HuH-7.5 (cell line): Measurements from ENCODE around the gene CDK5RAP2.
"Not testable (repeated sequence)": the region's sequence is repeated elsewhere in the genome, so short reads cannot be mapped to it uniquely, and the experiment has no call there.

Experiments used
- DNase-seq: peaks from one replicate; pipeline ENCODE4 v3.0.0; 2011; ENCODE audit warnings: low spot score

Gene CDK5RAP2

GRCh38 chr9:120580051-120580896 lies at the start of gene CDK5RAP2:
CDK5RAP2 (minus strand) TSS chr9:120580167; CDS start chr9:120579978, 189 bp downstream.
- DNase-seq = peak; percentile 75

GRCh38 chr9:120628925-120629497 lies 49.0 kb upstream of the CDK5RAP2 start:
- not testable (repeated sequence) for DNase-seq

GRCh38 chr9:120628207-120628924 lies 48.4 kb upstream of the CDK5RAP2 start:
- no peak for DNase-seq

DNA sequence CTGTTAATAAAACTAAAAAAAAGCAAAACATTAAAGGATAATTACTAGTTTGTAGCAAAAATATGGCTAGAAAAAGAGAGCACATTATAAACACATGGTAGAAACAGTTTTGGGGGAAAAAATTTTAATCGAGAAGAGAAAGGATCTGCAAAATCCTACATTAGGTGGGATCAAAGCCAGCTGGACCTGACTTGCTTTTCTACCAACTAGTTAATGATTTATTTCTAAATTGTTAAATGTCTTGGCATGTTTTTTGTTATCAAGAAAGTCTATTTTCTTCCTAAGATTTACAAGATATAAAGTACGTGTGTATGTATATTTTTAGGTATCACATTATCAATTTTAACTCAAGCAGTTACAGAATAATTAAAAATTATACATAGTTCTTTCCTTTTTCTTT lies 47.1 kb upstream of the CDK5RAP2 start:
- no peak for DNase-seq

GRCh38 chr9:120626512-120626911 lies 46.5 kb upstream of the CDK5RAP2 start:
- no peak for DNase-seq

- no peak for DNase-seq
Measured at GRCh38 chr9:120625222-120625621, 45.3 kb upstream of the CDK5RAP2 start.

DNA sequence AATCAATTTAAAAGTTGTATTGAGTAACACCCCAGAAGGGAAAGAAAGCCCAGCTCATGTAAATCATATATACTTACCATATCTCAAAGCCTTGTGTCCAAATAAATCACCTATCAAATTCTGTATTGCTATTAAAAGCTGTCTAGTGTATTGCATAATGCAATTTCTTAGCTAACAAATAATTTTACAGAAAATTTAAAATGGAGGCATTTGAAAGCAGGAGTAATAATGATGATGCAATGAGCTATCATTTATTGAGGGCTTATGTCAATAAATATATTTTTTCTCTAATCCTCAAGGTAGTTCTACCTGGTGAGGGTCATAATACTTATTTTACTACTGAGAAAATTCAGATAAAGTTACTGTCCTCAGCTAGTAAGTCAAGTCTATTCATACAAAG lies 42.8 kb upstream of the CDK5RAP2 start:
- no peak for DNase-seq

DNA sequence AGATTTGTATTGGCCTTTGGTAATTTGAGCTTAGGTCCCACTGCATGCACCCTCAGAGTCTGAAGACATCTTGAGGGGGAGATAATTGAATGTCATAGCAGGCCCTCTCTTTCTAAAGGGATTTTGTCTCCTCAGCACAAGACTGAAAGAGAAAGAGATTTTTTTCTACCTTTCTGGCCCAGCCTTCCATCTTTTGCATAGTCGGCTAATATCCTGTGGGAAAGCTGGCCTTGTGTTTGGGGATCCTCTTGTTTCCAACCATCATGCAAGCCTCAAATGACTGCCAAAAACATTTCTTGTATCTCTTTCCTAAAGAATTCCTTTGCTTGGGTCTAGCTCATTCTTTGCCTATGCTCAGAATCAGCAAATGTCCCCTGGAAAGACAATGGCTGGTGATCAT lies 42.0 kb upstream of the CDK5RAP2 start:
- DNase-seq = no peak

DNA sequence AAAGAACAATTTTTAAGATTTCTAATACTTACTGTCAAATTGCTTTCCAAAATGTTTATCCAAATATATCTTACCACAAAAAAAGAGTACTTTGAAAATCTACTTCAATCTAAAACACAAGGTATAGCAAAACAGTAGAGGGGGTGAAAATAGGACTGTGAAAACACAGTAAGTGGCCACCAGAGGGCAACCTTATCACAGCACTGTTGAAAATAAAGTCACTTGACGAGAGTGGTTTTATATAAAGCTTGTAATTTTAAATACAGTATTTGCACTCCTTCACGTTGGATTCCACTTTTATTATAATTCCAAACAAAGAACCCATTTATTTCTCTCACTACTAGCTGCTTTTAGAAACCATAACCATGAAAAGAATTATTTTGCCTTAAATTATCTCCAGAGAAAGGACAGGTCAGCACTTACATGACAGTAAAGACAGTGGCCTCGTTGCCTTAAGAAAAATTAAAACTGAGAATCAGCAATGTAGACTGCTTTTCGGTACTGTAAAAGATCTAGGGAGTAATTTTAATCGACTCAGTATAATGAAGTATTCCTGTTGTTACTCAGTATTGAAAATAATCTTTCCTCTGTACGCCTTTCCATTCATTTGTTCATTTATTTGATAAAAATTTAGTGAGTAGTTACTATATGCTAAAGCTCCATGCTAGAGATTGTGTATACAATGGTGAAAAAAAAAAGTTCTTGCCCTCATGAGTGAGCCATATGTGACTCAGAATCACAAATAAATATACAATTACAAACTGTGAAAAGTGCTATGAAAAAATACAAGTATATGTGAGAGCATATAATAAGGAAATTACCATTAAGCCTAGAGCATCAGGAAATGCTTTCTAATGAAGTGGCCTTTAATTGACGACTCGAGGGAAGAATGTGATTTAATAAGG lies 40.0 kb upstream of the CDK5RAP2 start:
- peak; percentile 54 for DNase-seq

DNA sequence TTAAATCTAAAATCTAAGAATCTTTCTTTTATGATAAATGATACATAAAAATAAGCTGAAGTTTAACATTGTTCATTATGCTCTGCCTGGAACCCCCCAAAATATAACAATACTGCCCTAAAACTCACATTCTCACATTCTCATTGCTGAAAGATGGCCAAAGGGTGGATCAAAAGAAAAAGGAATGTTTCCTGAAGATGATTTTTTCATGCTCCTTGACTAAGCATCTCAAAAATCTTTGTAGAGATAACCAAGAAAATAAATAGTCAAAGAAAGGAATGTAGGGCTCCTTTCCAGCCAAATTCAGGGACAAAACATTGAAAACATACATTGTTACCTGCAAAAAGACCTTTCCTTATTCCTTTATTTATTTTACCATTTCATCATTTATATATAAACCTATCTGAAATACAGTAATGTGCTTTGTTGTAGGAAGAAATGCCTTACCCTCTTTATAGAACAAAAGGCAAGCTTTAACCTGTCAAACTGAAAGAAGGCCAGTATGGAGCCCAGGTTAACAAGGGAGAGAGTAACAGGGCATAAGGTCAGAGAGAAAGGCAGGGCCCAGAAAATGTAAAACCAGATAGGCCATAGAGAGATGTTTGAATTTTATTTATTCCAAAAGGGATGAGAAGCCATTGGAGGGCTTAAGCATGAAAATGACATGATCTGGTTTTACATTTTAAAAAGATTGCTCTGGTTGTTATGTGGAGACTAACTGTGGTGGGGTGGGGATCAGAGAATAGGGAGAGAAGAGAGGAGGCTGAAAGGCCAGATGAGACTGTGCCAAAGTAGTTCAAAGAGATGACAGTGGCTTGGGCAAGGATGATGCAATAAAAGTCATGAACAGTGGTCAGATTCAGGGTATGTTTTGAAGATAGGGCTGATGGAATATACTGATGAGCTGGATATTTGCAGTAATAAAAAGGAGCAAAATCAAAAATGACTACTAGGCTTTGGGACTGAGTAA lies 37.3 kb upstream of the CDK5RAP2 start:
- DNase-seq = no peak

- DNase-seq = no peak
Measured at GRCh38 chr9:120612218-120612617, 32.3 kb upstream of the CDK5RAP2 start.

DNA sequence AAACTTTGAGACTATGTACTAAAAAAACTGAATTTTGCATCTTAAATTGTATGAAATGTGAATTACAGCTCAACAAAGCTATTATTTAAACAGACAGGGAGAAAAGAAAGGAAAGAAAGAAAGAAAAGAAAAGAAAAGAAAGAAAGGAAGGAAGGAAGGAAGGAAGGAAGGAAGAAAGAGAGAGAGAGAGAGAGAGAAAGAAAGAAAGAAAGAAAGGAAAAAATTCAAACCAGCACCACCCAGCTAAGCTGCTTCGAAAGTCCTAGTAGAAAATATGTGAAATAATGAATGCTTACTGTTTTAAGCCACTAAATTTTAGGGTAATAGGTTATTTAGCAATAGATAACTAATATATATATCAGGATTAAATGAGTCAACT lies 31.7 kb upstream of the CDK5RAP2 start:
- no peak for DNase-seq

DNA sequence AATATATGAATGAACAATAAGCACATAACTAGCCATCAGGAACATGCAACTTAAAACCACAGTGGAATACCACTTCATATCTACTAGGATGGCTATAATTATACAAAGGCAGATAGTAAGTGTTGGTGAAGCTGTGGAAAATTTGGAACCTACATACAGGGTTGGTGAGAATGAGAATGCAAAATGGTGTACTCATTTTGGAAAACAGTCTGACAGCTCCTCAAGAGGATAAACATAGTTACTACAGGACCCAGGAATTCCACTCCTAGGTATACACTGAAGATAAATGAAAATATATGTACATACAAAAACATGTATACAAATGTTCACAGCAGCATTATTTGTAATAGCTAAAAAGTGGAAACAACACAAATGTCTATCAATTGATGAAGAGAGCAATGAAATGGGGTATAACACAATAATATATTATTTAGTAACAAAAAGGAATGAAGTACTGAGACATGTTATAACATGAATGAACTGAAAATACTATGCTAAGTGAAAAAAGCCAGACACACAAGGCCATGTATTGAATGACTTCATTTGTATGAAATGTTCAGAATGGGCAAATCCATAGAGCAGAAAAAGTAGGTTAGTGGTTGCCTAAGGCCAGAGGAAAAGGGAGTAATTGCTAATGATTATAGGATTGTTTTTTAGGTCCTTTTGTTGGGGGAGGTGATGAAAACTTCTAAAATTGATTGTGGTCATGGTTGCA lies 31.2 kb upstream of the CDK5RAP2 start:
- no peak for DNase-seq

GRCh38 chr9:120609636-120610035 lies 29.7 kb upstream of the CDK5RAP2 start:
- no peak for DNase-seq

GRCh38 chr9:120608421-120608820 lies 28.5 kb upstream of the CDK5RAP2 start:
- no peak for DNase-seq

- no peak for DNase-seq
Measured at GRCh38 chr9:120603591-120603990, 23.6 kb upstream of the CDK5RAP2 start.

DNA sequence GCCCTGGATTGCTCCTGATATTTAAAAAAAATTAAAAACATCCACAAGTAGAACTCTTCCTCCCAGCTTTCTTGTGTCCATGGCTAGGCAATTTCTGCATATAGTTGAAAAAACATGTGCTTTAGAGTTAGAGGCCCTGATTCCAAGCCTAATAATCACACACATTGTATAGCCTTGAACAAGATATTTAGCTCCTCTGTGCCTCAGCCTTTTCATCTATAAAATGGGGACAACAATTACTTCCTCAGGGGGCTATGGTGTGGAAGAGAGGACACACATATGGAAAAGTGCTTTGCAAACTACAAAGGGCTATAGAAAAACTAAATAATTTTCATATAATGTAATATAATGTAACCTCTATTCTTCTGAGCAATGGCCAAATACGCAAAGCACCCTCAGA lies 23.0 kb upstream of the CDK5RAP2 start:
- DNase-seq = no peak

DNA sequence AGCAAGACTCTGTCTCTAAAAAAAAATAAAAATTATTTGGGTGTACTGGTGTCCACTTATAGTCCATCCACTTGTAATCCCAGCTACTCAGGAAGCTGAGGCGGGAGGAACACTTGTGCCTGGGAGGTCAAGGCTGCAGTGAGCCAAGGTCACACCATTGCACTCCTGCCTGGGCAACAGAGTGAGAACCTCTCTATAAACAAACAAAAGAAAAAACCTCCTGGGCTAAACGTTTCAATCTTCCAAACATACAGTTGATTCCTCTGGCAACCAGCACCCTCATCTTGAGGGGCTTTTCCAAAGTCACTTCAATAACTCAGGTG lies 13.9 kb upstream of the CDK5RAP2 start:
- DNase-seq = no peak

DNA sequence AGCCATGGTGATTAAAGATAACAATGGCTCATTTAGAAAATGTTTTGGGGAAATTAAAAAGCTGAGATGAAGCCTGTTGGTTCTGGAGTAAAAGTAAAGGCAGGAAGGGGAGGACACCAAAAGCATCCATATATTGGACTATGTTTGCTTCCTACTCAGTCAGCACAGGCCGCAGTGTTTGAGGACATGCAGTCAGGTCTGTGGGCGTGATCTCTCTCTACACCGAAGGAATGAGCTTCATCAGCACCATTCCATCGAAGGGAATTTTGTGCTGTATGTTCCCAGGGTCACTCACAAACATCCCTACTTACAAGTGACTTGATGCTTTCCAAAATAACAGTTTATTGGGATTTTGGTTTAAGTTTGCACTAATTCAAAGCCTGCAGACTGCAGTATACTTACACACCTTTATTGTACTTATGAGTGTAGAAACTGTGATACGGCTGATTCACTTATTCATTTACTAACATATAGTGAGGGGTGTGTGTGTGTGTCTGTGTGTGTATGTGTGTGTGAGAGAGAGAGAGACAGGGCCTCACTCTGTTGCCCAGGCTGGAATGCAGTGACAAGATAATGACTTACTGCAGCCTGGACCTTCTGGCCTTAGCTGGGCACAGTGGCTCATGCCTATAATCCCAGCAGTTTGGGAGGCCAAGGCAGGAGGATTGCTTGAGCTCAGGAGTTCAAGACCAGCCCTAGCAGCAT lies 13.4 kb upstream of the CDK5RAP2 start:
- no peak for DNase-seq

- no peak for DNase-seq
Measured at GRCh38 chr9:120592210-120592609, 12.2 kb upstream of the CDK5RAP2 start.
